ENCODE data around the gene CRYZ.
"Not testable (repeated sequence)": the region's sequence is repeated elsewhere in the genome, so short reads cannot be mapped to it uniquely, and the experiment has no call there.

The CRYZ gene

GRCh38 chr1:74732960-74733603 is at the start of gene CRYZ, which contains the start of gene TYW3:
CRYZ (minus strand) TSS chr1:74733050; CDS start chr1:74724821, 8,229 bp downstream.
TYW3 (plus strand) TSS chr1:74733152; CDS start chr1:74733245, 93 bp downstream.
- DNase-seq, result peak; percentile 74

- DNase-seq, result no peak
These were observed 47.7 kb upstream of the CRYZ start for GRCh38 chr1:74780594-74780993.

GRCh38 chr1:74779750-74780149 is 46.9 kb upstream of the CRYZ start:
- no peak for DNase-seq

GRCh38 chr1:74777525-74777924 is 44.7 kb upstream of the CRYZ start:
- no peak for DNase-seq

GRCh38 chr1:74775735-74776134 is 42.9 kb upstream of the CRYZ start:
- DNase-seq, result no peak

GRCh38 chr1:74773582-74773981 is 40.7 kb upstream of the CRYZ start:
- DNase-seq, result no peak

GRCh38 chr1:74772945-74773344 is 40.1 kb upstream of the CRYZ start:
- DNase-seq, result no peak

GRCh38 chr1:74771913-74772515 is 39.2 kb upstream of the CRYZ start:
- DNase-seq, result peak; percentile 10

- DNase-seq, result no peak
These were observed 34.6 kb upstream of the CRYZ start for GRCh38 chr1:74767490-74767889.

- no peak for DNase-seq
These were observed 33.7 kb upstream of the CRYZ start for GRCh38 chr1:74766579-74766978.

- no peak for DNase-seq
These were observed 31.0 kb upstream of the CRYZ start for GRCh38 chr1:74763807-74764206.

- not testable (repeated sequence) for DNase-seq
These were observed 23.8 kb upstream of the CRYZ start for GRCh38 chr1:74756650-74757049.

GRCh38 chr1:74755475-74755874 is 22.6 kb upstream of the CRYZ start:
- no peak for DNase-seq

GRCh38 chr1:74753104-74753503 is 20.3 kb upstream of the CRYZ start:
- DNase-seq, result no peak

- DNase-seq, result no peak
These were observed 16.1 kb upstream of the CRYZ start for GRCh38 chr1:74748960-74749359.

GRCh38 chr1:74745247-74745646 is 12.4 kb upstream of the CRYZ start:
- DNase-seq, result not testable (repeated sequence)

GRCh38 chr1:74740307-74740980 is 7.6 kb upstream of the CRYZ start:
- DNase-seq, result not testable (repeated sequence)

GRCh38 chr1:74737333-74737732 is 4.5 kb upstream of the CRYZ start:
- no peak for DNase-seq

GRCh38 chr1:74733604-74734484 is 994 bp upstream of the CRYZ start:
- DNase-seq, result peak; percentile 54

- not testable (repeated sequence) for DNase-seq
These were observed 541 bp downstream of the CRYZ start for GRCh38 chr1:74732071-74732946.

- DNase-seq, result no peak
These were observed 1.3 kb downstream of the CRYZ start for GRCh38 chr1:74731399-74732052.

All from NCI-H187 treated with DMSO at 0.1 percent for 48 hours (cell line).